Activated T-cell treated with anti-CD3 and anti-CD28 coated beads for 24 hours (primary cell): ENCODE data around the gene SPINK6.

Experiments
- DNase-seq: peaks from one replicate; pipeline ENCODE4 v3.0.0-alpha.2; 2020; ENCODE audit warnings: low read depth

Gene SPINK6

DNA sequence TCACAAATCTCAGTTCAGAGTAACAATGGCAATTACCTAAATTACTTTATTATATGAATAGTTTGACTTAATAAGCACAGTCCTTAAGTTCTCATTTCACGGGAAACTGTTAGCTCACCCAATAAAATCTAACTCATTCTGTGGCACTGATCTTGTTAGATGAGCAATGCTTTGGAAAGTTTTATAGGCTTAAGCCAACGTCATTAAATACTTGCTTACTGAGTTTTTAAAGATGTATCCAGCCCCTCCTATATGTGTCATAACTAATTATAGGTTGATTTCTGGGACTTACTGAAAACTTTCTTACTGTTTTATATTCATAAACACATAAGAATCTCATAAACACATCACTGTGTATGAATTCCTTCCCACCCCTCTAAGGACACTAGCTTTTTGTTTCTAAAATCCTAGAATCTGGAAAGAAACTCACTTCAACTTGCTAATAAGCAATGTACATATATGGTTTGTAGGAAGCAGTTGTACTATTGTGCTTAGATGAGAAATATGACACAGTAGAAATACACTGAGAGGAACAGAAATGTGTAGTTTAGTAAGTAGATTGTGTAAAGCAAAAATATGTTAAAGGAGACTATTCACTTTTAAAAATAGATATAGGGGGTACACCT lies 21.4 kb downstream of the SPINK6 start:
- DNase-seq = no peak

DNA sequence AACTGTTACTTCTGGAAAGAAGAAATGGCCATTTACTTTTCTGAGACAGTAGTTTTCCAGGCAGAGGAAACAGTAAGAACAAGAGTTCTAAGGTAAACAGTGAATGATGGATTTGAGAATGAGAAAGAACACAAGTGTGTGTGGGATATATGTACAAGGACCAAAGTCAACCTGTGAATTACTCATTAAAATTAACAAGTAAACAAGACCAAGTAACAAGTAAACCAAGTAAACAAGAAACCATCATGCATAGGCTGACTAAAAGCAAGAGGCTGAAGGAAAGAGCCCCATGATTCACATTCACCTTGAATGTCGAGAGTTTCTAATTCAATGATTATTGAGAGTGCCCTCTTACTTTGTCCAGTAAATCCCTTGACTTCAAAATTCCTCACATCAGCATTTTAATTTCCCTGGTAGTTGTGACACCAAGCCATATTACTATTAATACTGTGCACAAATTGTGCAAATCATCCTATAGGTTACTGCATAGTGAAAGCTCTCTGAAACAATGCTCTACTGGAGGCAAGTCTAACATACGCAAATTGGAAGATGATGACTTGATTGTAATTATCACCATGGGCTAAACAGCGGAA lies 25.6 kb downstream of the SPINK6 start:
- DNase-seq = no peak

DNA sequence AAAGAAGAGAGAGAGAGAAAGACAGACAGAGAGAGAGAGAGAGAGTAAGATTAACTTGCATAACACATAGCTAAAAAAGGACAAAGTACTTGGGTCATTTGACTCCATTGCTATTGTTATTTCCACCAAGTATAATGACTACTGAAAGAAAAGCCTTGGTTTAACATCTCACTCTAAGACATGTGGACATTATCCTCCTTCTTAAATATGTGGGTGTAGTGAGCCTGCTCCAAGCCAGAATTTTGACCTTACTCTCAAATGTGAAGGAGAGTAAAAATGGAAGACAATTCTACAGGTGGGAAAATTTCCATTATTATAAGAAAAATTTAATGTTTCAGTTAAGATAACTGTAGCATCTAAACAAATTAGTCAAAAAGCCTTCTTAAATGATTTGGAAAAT lies 27.0 kb downstream of the SPINK6 start:
- no peak for DNase-seq

DNA sequence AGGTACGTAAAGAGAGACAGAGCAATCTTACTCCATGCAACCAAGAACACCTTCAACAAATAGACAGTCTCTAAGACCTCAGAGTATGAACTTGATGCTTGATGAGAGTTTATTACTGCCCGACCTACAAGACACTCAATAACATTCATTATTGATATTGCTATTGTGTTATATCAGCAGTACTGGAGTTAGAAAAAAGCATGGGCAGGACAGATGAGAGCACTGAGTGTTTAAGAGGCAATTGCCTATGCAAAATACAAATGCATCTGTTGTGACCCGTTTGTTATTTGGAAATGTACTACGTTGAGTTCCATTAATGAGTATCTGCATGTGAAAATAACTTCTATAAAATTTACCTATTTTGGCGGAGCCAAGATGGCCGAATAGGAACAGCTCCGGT lies 27.4 kb downstream of the SPINK6 start:
- no peak for DNase-seq

DNA sequence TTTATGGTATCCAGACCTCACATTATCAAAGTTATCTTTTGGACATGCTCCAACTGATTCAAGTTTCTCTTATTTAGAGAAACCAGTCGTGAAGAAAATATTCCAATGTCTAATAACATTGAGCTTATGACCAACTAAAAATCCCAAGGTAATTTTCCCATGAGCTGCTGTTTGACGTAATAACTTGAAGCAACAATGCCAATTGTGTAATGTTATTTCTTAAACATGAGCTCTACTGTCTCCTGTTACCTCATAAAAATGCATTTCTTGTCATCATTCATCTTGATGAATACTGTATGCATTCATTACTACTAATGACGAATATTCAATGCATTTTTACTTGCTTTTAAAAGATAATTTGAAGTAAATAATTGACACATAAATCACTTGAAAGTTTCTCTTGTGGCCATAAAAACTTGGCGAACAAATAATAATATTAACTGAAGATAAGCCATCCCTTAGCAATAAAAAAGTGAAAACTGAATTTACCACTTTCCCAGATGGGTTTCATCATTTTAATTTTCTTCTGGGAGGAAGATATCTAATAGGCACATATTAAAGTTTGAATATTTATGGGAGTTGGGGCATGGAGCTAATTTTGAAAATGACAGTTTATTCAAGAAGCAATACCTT lies 35.1 kb downstream of the SPINK6 start:
- DNase-seq = no peak

DNA sequence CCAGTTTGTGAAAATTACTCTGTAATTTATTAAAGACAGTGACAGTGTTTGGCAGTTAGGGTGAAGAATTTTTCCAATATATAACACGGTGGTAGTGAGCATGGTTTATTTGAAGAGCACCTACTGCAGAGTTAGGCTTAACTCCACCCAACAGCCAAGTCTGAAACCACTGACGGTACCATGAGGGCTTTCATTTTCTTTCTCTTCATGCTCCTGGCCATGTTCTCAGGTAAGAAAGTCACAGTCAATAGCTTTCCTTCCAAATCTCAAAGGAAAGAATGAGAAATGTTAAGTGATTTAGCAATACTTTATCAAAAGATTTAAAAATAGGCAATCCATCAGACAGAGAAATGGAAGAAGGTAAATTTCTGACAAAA lies 35.6 kb downstream of the SPINK6 start, which contains the start of gene MARCOL:
MARCOL (plus strand) TSS at position 108 of the 377 bp plus-strand sequence; CDS start at position 181, 73 bp downstream.
- DNase-seq = no peak

DNA sequence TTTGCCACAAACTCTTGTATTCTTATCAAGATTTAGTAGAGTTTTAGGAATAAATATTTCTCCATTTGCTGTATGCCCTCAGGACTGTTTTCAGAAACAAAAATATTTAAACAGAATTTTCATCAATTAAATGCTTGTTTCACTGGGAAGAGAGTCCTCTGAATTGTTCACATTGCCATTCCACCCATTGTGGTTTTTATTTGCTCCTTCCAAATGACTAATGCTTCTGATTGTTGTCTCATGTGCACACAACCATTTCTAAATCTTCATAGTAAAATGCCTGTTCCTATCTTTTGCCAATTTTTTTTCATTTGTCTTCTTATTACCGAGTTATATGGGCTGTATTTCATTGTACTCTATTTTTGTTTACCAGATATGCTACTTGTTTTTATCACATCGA lies 46.1 kb downstream of the SPINK6 start:
- no peak for DNase-seq

DNA sequence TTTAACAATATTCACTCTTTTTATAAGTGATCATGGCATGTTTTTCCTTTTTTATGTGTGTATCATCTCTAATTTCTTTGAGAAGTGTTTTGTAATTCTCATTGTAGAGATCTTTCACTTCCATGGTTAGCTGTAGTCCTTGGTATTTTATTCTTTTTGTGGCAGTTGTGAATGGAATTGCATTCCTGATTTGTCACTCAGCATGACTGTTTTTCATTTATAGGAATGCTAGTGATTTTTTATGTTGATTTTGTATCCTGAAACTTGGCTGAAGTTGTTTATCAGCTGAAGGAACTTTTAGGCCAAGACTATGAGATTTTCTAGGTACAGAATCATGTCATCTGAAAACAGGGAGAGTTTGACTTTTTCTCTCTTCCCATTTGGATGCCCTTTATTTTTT lies 52.6 kb downstream of the SPINK6 start:
- no peak for DNase-seq

DNA sequence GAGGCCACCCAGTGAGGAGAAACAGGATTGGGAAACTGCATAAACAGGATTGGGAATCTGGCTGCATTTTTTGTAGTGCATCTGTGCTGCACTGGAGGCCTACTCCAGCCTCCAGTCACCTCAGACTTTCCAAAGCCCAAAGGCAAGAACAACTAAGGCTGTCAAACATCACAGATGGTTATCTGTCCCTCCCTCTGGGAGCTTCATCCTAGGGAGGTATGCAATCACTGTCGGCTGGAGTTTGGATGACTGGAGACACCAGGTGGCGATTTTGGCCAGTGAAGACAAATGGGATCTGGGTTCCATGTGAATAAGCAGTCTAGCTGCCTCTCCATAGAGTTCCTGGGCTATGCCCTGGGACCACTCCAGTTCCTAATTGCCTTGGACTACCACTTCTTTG lies 56.4 kb downstream of the SPINK6 start:
- DNase-seq = no peak

DNA sequence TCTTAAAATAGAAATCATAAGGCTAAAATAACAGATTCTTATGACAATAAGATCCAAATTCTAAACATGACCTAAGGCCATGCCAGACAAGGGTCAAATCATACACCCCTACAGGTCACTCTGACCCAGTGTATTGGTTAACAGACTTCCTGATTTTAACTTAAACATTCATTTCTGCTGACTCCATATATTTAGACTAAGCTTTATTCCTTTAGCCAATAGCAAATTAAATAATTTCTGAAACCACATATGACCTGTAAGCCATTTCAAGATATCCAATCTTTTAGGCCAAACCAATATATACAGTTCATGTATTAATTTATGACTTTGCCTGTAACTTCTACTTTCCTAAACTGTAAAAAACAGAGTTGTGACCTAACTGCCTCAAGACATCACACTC lies 58.4 kb downstream of the SPINK6 start:
- no peak for DNase-seq
